B cell (primary cell): ENCODE measurements around the gene SSU72.

Experiments used
- CTCF ChIP-seq: fragments of 200-600 bp; IDR thresholded peaks from one replicate; pipeline ENCODE4 v1.8.0; 2022; ENCODE audit warnings: antibody characterized with exemption, mild to moderate bottlenecking
- EZH2 ChIP-seq: IDR thresholded peaks from 2 replicates; pipeline ENCODE4 v1.6.1; 2012; ENCODE audit warnings: borderline replicate concordance, low read depth, mild to moderate bottlenecking, moderate library complexity, low read length; ENCODE audit not compliant: insufficient read depth, poor library complexity, severe bottlenecking

GRCh38 chr1:1582585-1583346 is 8.1 kb upstream of the SSU72 start:
- TF ChIP-seq CTCF (no peak), EZH2 (no peak)
